IMR-90 (cell line): ENCODE measurements around the gene SARM1. TPM values are rescaled to one million over a fixed set of nuclear protein-coding genes. Genes with fewer than 3 reads are reported as not detected.

ENCODE experiments used
- ATAC-seq: fragments of 200-7000 bp; cut with Tn5 transposase; 2 replicates; pipeline ENCODE4 v1.9.1; 2020; ENCODE audit warnings: low read depth, mild to moderate bottlenecking, moderate library complexity
- BruUV-seq: library from RNA; stranded (reverse); fragments of 400-500 nt; replicated peaks from 2 replicates; lab custom pipeline; 2021; lab: Mats Ljungman, UMichigan
- CTCF ChIA-PET: fragments of 300-600 bp; formaldehyde crosslinking; extraction: SDS; loops from one replicate; lab custom pipeline; 2021; ENCODE audit warnings: antibody characterized with exemption; lab: Yijun Ruan, JAX
- POLR2A ChIA-PET: fragments of 300-600 bp; sonication (Branson Sonifier 250); formaldehyde crosslinking; loops from one replicate; lab custom pipeline; 2022; ENCODE audit warnings: antibody characterized with exemption; ENCODE audit not compliant: unreplicated experiment; lab: Charles Lee
- DNase-seq: peaks from one replicate; pipeline ENCODE4 v3.0.0; 2013
- H2AFZ ChIP-seq: replicated peaks from 2 replicates; pipeline ENCODE3; 2013; ENCODE audit warnings: low read length, mild to moderate bottlenecking; ENCODE audit not compliant: poor library complexity
- H2AK5ac ChIP-seq: 2 replicates; pipeline ENCODE4 v1.6.1; 2013; ENCODE audit warnings: low read depth, low read length, inconsistent platforms
- H2AK9ac ChIP-seq: replicated peaks from 2 replicates; pipeline ENCODE3; 2013; ENCODE audit warnings: mild to moderate bottlenecking, low read depth, low read length, moderate library complexity; ENCODE audit not compliant: poor library complexity
- H2BK120ac ChIP-seq: 2 replicates; pipeline ENCODE4 v1.6.1; 2013; ENCODE audit warnings: low read depth, low read length, inconsistent platforms
- H2BK15ac ChIP-seq: 3 replicates; pipeline ENCODE4 v1.6.1; 2013; ENCODE audit warnings: low read depth, low read length, inconsistent platforms
- H2BK20ac ChIP-seq: 2 replicates; pipeline ENCODE4 v1.6.1; 2013; ENCODE audit warnings: low read depth, mild to moderate bottlenecking, inconsistent platforms, low read length, moderate library complexity
- H2BK5ac ChIP-seq: 2 replicates; pipeline ENCODE4 v1.6.1; 2013; ENCODE audit warnings: mild to moderate bottlenecking, low read depth, low read length, inconsistent platforms; ENCODE audit not compliant: poor library complexity, severe bottlenecking
- H3K14ac ChIP-seq: replicated peaks from 2 replicates; pipeline ENCODE4 v1.6.1; 2013; ENCODE audit warnings: low read depth, low read length, inconsistent platforms
- H3K18ac ChIP-seq: 2 replicates; pipeline ENCODE4 v1.6.1; 2013; ENCODE audit warnings: low read depth, low read length, control low read depth
- H3K23ac ChIP-seq: 2 replicates; pipeline ENCODE4 v1.6.1; 2013; ENCODE audit warnings: low read depth, low read length, inconsistent platforms
- H3K27ac ChIP-seq: 2 replicates; pipeline ENCODE4 v1.5.1; 2013; ENCODE audit warnings: mild to moderate bottlenecking, control low read depth, low read length; ENCODE audit not compliant: insufficient read depth
- H3K27me3 ChIP-seq: 2 replicates; pipeline ENCODE4 v1.6.1; 2013; ENCODE audit warnings: low read length; ENCODE audit not compliant: control insufficient read depth, insufficient read depth
- H3K36me3 ChIP-seq: 2 replicates; pipeline ENCODE4 v1.6.1; 2013; ENCODE audit warnings: low read length, mixed read lengths; ENCODE audit not compliant: control insufficient read depth, insufficient read depth
- H3K4ac ChIP-seq: 2 replicates; pipeline ENCODE4 v1.6.1; 2013; ENCODE audit warnings: low read depth, low read length, inconsistent platforms
- H3K4me1 ChIP-seq: 2 replicates; pipeline ENCODE4 v1.6.1; 2013; ENCODE audit warnings: low read length, mixed read lengths; ENCODE audit not compliant: control insufficient read depth, insufficient read depth
- H3K4me2 ChIP-seq: 2 replicates; pipeline ENCODE4 v1.6.1; 2013; ENCODE audit warnings: low read depth, mild to moderate bottlenecking, control low read depth, low read length, moderate library complexity
- H3K4me3 ChIP-seq: 2 replicates; pipeline ENCODE4 v1.5.1; 2013; ENCODE audit warnings: low read depth, mild to moderate bottlenecking, control low read depth, low read length, moderate library complexity; ENCODE audit not compliant: insufficient read depth
- H3K56ac ChIP-seq: 2 replicates; pipeline ENCODE4 v1.6.1; 2013; ENCODE audit warnings: low read length, inconsistent platforms; ENCODE audit not compliant: insufficient read depth; ENCODE audit errors: extremely low read depth
- H3K79me1 ChIP-seq, 2 experiments: 2 replicates each; pipeline ENCODE4 v1.6.1; 2013; ENCODE audit warnings: low read length in 2 of 2, inconsistent platforms in 1 of 2, low read depth in 1 of 2
- H3K9ac ChIP-seq: 2 replicates; pipeline ENCODE4 v1.6.1; 2013; ENCODE audit warnings: low read depth, low read length, control low read depth
- H3K9me1 ChIP-seq: 2 replicates; pipeline ENCODE4 v1.6.1; 2013; ENCODE audit warnings: low read length, inconsistent platforms; ENCODE audit not compliant: insufficient read depth
- H3K9me3 ChIP-seq: 2 replicates; pipeline ENCODE4 v1.6.1; 2013; ENCODE audit warnings: low read length; ENCODE audit not compliant: control insufficient read depth, insufficient read depth
- H4K20me1 ChIP-seq: 2 replicates; pipeline ENCODE4 v1.6.1; 2013; ENCODE audit warnings: low read length, inconsistent platforms; ENCODE audit not compliant: insufficient read depth
- H4K5ac ChIP-seq: 2 replicates; pipeline ENCODE4 v1.6.1; 2013; ENCODE audit warnings: mild to moderate bottlenecking, low read depth, low read length, control low read depth
- H4K8ac ChIP-seq, 2 experiments: 2 replicates each; pipeline ENCODE4 v1.6.1; 2013; ENCODE audit warnings: low read depth in 2 of 2, low read length in 2 of 2, control low read depth in 1 of 2, inconsistent platforms in 1 of 2
- H4K91ac ChIP-seq: 2 replicates; pipeline ENCODE4 v1.6.1; 2013; ENCODE audit warnings: low read depth, low read length, inconsistent platforms; ENCODE audit not compliant: insufficient read depth
- CHD1 ChIP-seq: IDR thresholded peaks from 2 replicates; pipeline ENCODE4 v1.6.1; 2012; ENCODE audit warnings: low read depth, low read length, improper control_type of control experiment
- ELK1 ChIP-seq: fragments of 150-350 bp; IDR thresholded peaks from 2 replicates; pipeline ENCODE4 v1.6.1; 2016; ENCODE audit warnings: low read depth, mild to moderate bottlenecking, low read length, moderate library complexity, borderline replicate concordance
- NFE2L2 ChIP-seq: fragments of 150-350 bp; IDR thresholded peaks from 2 replicates; pipeline ENCODE4 v1.6.1; 2016; ENCODE audit warnings: low read depth, mild to moderate bottlenecking, low read length
- POLR2A ChIP-seq: IDR thresholded peaks from 2 replicates; pipeline ENCODE4 v1.6.1; 2012; ENCODE audit warnings: mild to moderate bottlenecking, low read depth, low read length
- RAD21 ChIP-seq: IDR thresholded peaks from 2 replicates; pipeline ENCODE4 v1.6.1; 2012; ENCODE audit warnings: low read length, improper control_type of control experiment
- RCOR1 ChIP-seq: IDR thresholded peaks from 2 replicates; pipeline ENCODE4 v1.6.1; 2012; ENCODE audit warnings: mild to moderate bottlenecking, low read length, improper control_type of control experiment; ENCODE audit not compliant: insufficient replicate concordance
- RFX5 ChIP-seq: IDR thresholded peaks from 2 replicates; pipeline ENCODE4 v1.8.0; 2012; ENCODE audit warnings: low read depth, mild to moderate bottlenecking, low read length, moderate library complexity
- SMC3 ChIP-seq: fragments of 150-350 bp; IDR thresholded peaks from 2 replicates; pipeline ENCODE4 v1.6.1; 2016; ENCODE audit warnings: low read depth, mild to moderate bottlenecking, antibody characterized with exemption, low read length, moderate library complexity
- WGBS, 2 experiments: methylation state at CpG; one replicate each; pipeline versions ENCODE4 v1.1.5 to v1.1.7; 2013; ENCODE audit warnings: missing lambda C conversion rate in 2 of 2; ENCODE audit not compliant: insufficient read length in 1 of 2; ENCODE audit errors: extremely low coverage in 2 of 2; 5-methylcytosine and 5-hydroxymethylcytosine counted together
- dilution Hi-C: fragments of 300-500 bp; cut with HindIII; formaldehyde crosslinking; loops from one replicate; pipeline ENCODE4 v1.14.3; 2018; ENCODE audit warnings: low sequenced_read_pairs; ENCODE audit not compliant: unreplicated experiment
- in situ Hi-C: fragments of 300-500 bp; cut with MboI; formaldehyde crosslinking; loops from 3 replicates; pipeline ENCODE4 v1.14.3; 2019; ENCODE audit warnings: low sequenced_read_pairs, inconsistent platforms, mixed read lengths
- intact Hi-C: fragments of 100-400 bp; cut with micrococcal nuclease; formaldehyde crosslinking; loops from 2 replicates; pipeline ENCODE4 v1.10.0; 2022
- polyA plus RNA-seq, 3 experiments: library from polyadenylated mRNA; depleted of rRNA; stranded (reverse); fragments of >200 nt; gene quantifications; 2 replicates each; pipeline ENCODE4 v1.2.3, GENCODE V29; 2012; ENCODE audit warnings: low replicate concordance in 1 of 3
- total RNA-seq: library from RNA; depleted of rRNA; stranded (reverse); fragments of >200 nt; gene quantifications from 2 replicates; pipeline ENCODE4 v1.2.3, GENCODE V29; 2012

Gene SARM1
- total and polyA plus RNA-seq, 2 of the 4 experiments (the other 2 are of a cell fraction): 3.4 to 11.4 TPM

- no peak overlapping the region for H2BK20ac ChIP-seq
- no peak overlapping the region for H4K5ac ChIP-seq
- H2AK5ac ChIP-seq: no peak overlapping the region
- no peak overlapping the region for H4K8ac ChIP-seq
- ATAC-seq (no peak), DNase-seq (no peak)
- no peak overlapping the region for H3K4me3 ChIP-seq
- no peak overlapping the region for H3K56ac ChIP-seq
- H4K20me1 ChIP-seq: peaks cover 34% of the 10 kb centered on the region; the same call in 1 of the 2 replicates
- no peaks in the 10 kb centered on the region for H3K9me3 ChIP-seq
- no peak overlapping the region for H2BK15ac ChIP-seq
- no peaks in the 10 kb centered on the region for H3K27me3 ChIP-seq
- dilution Hi-C loops: no loop called here
- H2BK120ac ChIP-seq: no peak overlapping the region
- peaks cover 18% of the 10 kb centered on the region for H3K9me1 ChIP-seq
- CTCF ChIA-PET: no interaction called here
- H3K9ac ChIP-seq: no peak overlapping the region
- no peak overlapping the region for H3K27ac ChIP-seq
- no peak overlapping the region for H2AFZ ChIP-seq
- TF ChIP-seq RAD21 (no peak), ELK1 (no peak), POLR2A (no peak), SMC3 (no peak), RFX5 (no peak), RCOR1 (no peak), NFE2L2 (no peak), CHD1 (no peak)
- H3K4me1 ChIP-seq: peaks cover 17% of the 10 kb centered on the region
- POLR2A ChIA-PET: no interaction called here
- intact Hi-C loops: no loop called here
- H3K36me3 ChIP-seq: peaks cover 67% of the 10 kb centered on the region
- in situ Hi-C loops: loop anchor here (25.0 kb wide), 1 partner anchor 804 kb away; no protein-coding TSS in a partner anchor
- no peak overlapping the region for H3K4ac ChIP-seq
- peaks cover 32 to 94% of the 10 kb centered on the region in 2 experiments for H3K79me1 ChIP-seq
- BruUV-seq: no TSS peak
- no peak overlapping the region for H2BK5ac ChIP-seq
- WGBS, 2 experiments: 83% methylated on average over 3 of the region's 11 CpGs; no CpG with 5 or more reads in 1 of the 2 experiments
- no peak overlapping the region for H3K4me2 ChIP-seq
- no peak overlapping the region for H4K91ac ChIP-seq
- no peak overlapping the region for H3K23ac ChIP-seq
- no peak overlapping the region for H3K18ac ChIP-seq
- H2AK9ac ChIP-seq: no peak overlapping the region
- H3K14ac ChIP-seq: no peak overlapping the region
These were observed 30.0 kb upstream of the SARM1 start for GRCh38 chr17:28341516-28341915.
